ENCODE data around the gene ZP2.
"Not testable (repeated sequence)": the region's sequence is repeated elsewhere in the genome, so short reads cannot be mapped to it uniquely, and the experiment has no call there.

Gene ZP2
- 0 to 0.12 (median 0.04) reads per million in 4 donors for total RNA-seq

DNA sequence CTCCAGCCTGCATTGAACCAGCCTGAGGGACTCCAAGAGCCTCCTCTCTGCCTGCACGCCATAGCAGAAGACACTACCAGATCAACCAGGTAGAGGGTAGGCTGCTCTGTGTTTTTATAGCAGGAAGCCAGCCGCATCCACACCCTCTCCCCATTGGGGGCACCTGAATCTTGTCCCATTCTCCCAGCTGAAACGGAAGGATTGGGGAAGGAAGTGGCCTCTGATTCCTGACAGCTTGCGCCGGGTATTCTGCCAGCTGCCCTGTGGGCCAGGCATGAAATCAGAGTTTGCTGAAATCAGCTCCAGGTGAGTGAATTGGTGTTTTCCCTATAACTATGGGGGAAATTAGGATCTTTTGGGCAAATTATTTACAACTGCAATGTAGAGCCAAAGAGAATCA, at the start of gene ZP2:
Gene ZP2 (minus strand): TSS at position 89 of the 400 bp plus-strand sequence. CDS start 27 bp downstream, at position 62.
- no peak for DNase-seq

DNA sequence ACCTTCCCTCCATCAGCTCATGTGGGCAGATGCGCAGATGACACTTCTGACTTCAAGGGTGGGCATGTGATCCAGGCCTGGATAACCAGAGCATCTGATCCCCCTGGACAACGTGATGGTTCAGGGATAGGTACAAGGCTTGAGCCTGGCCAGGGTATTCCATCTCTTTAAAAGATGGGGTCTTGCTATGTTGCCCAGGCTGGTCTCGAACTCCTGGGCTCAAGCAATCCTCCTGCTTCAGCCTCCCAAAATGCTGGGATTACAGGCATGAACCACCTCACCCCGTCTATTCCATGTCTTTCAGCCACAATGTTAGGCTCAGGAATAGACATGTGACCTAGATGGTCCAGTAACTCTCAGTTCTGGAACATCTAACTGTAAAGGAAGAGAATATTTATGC, 45.9 kb upstream of the ZP2 start:
- no peak for DNase-seq

DNA sequence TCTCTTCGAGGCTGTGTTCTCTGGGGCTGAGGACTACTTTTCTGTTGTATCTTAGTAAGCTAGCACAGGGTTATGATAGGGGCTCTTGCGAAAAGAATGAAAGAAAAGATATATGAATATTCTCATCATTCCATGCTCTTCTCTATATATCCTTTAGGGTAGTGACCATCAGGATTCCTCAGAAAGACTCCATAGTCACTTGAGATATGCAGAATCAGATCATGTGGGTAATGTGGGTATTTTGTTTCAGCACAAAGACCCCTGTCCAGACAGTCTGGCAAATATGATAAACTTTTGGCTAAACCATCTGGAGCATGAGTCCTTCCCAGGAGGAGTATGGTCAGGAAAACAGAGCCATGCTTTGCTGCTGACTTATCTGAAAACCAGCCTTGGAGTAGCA, 45.3 kb upstream of the ZP2 start:
- no peak for DNase-seq

DNA sequence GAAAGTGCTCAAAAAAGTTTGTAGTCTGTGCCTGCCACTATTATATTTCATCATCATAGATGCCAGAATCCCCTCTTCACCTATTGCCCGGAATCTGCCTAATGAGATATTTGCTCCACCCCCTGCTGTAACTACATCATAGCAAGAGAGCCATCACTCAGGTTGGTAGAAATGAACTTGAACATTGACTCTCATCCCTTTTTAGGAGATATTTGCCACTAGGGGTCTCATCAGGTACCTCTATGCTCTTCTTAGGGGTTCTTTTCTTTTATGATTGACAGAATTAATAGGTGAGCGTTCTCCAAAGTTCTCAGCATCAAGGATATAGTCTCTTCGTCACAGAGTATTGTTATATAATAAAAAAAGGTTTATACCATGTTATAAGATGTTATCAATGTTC, 42.1 kb upstream of the ZP2 start:
- DNase-seq = no peak

DNA sequence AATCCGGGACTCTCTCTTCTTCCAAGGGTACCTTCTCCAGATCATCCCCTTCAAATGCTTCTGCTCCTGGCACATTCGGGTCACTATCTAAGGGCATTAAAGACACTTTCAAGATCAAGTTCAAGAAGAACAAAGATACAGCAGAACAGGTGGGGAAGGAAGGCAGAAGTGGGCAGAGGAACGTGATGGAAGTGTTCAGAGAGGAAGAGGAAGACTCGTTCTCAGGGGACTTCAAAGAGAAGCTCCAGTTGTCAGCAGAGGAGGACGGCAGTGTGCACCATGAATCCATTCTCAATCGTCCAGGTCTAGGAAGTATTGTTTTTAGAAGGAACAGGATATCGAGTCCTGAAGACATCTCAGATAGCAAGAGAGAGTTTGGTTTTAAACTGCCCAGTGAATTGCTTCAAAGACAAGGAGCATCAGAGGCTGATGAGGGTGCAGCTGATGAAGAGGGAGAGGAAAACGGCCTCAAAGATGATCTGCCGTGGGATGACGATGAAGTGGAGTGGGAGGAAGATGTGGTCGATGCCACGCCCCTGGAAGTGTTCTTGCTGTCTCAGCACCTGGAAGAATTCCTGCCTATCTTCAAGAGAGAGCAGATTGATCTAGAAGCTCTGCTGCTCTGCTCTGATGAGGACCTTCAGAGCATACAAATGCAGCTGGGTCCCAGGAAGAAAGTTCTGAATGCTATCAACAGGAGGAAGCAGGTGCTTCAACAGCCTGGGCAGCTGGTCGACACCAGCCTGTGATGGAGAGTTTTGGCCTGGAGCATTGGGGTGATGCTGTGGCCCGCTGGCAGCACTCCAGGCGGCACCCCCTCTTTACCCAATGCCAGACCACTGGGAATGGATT, 38.9 kb upstream of the ZP2 start:
- no peak for DNase-seq

DNA sequence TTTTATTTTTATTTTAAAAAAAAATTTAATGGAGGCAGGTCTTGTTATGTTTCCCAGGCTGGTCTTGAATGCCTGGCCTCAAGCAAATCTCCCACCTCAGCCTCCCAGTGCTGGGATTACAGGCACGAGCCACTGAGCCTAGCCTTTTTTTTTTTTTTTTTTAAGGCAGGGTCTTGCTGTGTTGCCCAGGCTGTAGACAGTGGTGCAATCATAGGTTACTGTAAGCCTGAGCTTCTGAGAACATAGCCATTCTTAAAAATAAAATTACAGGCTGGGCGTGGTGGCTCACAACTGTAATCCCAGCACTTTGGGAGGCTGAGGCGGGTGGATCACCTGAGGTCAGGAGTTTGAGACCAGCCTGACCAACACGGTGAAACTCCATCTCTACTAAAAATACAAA, 36.8 kb upstream of the ZP2 start:
- DNase-seq = not testable (repeated sequence)

DNA sequence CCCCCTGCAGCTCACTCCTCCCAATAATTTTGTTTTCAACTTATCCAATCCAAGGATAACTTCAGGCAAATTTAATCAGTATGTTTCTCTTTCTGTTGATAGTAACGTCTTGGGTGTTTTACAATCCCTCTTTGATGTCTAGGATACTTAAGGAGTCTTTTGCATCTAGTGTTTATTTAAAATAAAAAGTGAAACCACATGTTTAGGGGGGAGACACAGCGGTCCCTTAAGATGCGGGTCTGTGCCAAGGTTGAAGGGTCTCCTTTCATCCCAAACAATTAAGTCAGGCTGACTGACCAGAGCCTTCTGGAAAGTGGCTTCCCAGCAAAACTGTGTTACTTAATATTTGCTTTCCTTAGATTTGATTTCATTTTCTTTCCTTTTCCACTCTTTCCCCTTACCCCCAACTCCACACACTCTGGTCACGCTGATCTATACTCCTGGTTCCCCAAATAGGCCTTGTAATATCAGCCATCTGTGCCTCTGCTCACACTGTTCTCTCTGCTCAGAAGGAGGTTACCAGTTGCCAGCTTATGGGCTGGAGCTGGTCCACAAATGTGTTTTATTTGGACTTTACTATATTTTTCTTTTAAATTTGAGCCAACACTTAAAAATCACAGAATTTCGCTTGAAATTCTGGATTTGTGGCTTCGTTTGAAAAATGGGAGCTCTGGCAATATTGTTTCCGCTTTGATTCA, 33.3 kb upstream of the ZP2 start:
- no peak for DNase-seq

DNA sequence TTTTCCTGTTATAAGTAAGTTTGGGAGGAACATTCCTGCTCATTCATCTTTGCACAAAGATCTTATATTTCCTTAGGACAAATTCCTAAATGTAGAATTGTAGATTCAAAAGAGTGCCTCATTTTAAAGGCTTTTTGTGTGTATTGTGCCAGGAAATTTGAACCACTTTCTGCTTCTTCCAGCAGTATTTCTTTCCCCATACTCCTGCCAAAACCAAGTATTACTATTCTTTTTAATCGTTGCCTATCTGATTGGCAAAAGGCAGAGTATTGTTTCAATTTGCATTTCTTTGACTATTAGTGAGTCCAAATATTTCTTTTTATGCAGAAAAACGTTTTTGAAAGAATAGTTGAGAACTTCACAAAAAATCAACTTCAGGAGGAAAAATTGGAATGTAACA, 31.4 kb upstream of the ZP2 start:
- DNase-seq = no peak

DNA sequence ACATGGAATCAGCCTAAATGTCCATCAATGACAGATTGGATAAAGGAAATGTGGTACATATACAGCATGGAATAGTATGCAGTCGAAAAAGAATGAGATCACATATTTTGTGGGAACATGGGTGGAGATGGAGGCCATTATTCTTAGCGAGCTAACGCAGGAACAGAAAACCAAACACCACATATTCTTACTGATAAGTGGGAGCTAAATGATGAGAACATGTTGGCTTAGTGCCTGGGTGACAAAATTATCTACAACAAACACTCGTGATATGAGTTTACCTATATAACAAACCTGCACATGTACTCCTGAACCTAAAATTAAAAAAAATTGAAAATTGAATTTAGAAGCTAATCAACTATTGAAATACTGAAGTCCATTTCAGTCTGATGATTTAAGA, 28.3 kb upstream of the ZP2 start:
- DNase-seq = no peak

DNA sequence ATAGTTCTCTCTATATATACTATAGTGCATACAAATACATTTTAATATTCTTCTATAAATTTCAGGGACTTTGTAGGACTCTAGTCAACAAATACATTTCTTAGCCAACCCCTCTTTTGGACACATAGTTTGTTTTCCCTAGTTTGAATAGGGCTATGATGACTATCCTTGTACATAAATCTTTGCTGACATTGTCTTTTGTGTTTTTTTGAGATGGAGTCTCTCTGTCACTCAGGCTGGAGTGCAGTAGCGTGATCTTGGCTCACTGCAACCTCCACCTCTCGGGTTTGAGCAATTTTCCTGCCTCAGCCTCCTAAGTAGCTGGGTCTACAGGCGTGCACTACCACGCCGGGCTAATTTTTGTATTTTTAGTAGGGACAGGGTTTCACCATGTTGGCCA, 25.5 kb upstream of the ZP2 start:
- DNase-seq = no peak

DNA sequence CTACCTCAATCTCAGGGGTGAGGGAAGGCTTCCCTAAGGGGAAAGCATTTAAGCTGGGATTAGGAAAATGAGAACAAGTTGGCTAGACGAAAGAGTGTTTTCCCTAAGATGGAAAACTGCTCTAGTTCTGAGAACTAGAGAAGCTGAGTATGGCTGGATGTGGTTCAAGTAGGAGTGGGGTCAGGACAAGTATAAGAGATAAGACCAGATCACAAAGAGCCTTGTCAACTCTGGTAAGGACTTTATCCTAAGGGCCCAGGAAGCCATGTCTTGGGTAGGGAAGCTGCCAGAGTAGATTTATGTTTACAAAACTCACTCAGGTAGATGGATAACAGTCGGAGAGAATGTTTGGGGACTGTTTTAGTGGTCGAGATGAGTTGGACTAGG, 23.8 kb upstream of the ZP2 start:
- DNase-seq = no peak

DNA sequence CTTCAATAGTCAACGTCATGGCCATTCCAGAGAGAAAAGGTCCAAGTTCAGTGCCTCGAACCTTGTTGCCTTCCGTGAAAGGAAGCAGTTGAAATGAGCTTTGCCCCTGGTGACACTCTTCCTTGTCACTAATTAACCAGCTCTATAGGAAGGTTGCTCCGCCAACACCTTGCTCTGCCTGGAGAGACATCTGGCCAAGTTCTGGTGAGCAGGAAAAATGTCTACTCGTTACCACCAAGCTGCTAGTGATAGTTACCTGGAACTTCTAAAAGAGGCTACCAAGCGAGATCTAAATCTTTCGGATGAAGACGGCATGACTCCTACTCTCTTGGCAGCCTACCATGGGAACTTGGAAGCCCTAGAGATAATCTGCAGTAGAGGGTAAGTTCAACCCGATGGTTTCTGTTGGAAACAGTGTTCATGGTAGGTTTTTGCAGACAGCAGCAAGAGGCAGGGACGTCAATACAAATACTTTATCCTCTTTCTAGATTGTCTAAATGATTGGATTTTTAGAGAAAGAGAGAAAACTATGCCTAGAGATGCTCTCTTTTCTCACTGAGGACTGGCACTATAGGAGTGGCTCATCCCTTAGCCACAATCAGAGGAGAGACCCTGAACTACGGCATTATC, 22.3 kb upstream of the ZP2 start, which contains the start of gene ANKS4B:
Gene ANKS4B (plus strand): TSS at position 179 of the 630 bp plus-strand sequence. CDS start 39 bp downstream, at position 218.
- no peak for DNase-seq

DNA sequence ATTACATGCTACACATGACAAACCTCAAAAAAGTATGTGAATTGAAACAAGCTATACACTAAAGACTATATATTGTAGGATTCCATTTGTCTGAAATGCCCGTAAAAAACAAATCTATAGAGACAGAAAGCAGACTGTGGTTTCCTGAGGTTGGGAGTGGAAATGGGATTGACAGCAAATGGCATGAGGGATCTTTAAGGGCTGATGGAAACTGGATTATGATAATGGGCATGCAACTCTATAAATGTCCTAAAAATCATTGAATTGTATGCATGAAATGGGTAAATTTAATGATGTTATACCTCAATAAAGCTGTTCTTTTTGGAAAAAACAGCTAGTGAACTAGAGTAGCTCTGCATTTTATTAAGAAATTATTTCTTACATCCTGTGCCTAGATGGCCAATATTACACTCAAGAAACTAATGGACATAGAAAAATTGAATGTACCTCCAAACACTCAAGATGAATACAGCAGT, 21.7 kb upstream of the ZP2 start:
- no peak for DNase-seq

DNA sequence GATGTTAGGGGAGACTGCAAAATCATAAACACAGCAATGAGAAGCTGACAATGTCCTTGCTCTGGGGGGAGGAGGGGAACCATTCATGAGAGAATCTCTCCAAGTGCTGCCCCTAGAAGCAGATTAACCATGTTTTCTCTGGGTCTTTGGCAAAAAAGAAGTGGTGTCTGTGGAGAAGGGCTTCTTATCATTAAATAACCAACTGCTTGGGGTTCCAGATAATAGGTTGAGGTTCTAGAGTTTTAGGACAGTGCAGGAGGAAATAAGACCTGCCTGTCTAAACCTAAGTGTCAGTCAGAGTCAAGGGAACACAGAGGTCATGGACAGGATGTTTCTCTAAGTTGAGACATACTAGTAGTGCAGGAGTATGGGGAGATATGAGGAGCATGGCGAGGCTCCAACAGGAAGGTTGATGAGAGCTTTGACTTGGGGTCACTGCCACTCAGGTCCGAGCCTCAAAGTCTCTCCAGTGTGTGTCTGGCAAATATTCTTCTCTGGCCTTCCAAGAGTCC, 17.0 kb upstream of the ZP2 start:
- no peak for DNase-seq

DNA sequence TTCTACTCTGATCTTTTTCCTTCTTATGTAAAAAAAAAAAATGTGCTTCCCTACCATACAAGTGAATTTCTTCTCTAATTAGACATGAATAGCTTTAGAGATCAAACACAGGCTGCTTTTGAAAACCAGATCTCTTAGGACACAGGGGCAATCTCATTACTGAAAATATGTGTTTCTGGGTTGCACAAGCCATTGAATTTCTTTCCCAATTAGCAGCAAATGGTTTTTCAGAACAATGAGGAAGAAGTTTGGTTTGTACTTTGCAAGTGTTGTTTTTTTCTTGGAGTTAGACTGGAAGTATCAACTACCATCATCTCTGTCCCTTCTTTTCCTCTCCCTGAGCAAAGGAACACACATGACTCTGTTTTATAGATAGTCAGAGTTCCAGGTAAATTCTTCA, 16.5 kb upstream of the ZP2 start:
- no peak for DNase-seq

DNA sequence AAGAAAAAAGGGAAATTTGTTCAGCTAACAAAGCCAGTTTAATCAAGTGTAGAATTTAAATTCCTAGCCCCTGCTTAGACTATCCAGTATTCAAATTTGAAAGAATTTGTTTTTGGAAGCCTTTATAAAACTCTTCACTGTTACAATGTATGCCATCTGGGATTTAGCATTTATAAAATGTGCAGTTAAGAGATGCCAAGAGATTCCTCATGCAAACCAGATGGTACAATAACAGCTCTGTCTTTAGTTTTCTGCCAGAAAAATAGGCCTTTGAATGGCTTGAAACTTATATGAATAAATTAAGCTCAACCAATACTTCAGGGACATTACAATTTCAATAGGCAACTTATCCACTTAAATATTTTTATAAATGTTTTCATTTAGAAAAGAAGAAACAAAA, 15.4 kb upstream of the ZP2 start:
- no peak for DNase-seq

DNA sequence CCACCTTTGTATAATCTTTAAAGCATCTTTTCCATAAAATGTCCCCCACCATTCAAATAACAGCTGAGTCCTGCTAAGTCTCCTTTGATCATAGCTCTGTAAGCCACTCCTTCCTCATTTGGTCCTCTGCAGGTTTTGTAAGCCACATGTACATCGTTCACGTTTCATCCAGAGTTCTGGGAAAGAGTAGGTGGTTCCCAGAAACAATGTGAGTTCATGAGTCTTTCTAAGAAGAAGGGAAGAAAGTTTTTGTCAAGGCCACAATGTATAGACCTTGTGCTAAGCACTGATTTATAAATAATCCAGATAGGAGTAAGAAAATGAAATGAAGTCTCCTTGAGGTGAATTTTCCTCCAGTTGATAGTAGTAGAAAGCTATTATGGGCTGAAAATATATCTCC, 13.4 kb upstream of the ZP2 start:
- peak in 1 of 5 donors; percentile 69 for DNase-seq

DNA sequence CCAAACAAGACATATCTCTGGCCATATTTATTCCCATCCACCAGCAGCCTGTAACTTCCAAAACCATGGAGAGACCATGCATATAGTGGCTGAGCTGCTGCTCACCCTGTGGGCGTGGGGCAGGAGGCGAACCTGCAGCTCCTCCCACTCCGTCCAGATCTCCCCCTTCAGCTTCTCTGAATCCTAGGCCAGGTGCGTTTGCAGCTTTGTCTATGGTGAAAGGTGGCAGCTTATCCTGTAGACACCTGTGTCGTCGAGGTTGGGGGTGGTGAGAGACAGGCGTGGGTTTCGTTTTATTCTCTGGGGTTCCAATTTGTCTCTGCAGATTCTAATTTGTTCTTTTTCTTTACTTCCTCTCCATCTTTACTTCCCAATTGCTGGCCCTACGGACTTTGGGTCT, 12.4 kb upstream of the ZP2 start:
- DNase-seq = no peak

DNA sequence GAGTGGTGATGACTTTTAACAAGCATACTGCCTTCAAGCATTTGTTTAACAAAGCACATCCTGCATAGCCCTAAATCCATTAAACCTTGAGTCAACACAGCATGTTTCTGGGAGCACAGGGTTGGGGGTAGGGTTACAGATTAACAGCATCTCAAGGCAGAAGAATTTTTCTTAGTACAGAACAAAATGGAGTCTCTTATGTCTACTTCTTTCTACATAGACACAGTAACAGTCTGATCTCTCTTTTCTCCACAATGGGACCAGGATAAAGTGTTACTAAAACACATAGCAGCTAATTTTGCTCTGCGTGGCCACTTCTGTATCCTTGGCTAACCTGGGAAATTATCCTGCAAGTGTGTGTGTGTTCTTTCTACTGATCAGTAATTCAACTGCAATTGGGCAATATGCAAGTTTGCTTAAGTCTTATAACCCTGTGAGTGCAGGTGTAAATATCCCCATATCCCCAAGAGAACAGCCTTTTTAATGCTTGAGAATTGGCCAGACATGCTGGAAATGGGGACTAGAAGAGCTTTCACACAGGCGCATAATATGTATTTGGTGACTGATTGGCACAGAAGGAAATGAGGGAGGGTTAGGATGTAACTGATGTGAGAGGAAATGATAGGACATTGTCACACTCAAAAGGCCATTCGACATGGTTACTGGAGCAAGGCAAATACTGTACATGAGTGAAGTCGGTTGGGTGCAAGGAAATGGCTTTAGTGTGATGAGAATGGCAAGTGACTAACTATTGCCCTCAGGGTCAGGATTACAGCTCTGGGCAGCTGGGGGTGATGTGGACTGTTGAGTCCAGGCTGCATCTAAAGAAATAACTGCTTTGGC, 11.3 kb upstream of the ZP2 start:
- no peak for DNase-seq

DNA sequence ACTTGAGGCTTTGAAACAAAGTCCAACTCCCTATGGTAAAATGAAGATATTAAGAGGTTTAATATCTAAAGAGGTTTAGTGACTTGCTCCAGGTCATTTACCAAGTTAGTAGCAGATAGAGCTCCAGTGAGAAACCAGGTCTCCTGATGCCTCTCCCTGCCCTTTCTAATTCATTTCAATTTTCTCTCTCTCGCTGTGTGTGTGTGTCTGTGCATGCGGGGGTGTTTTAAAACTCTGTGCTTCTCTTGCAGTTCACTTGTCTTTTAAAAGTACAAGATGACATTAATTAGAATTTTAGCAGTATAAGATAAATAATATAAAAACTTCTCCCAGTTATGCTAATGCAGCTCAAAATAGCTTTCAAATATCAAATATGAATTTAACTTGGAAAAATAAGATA, 8.2 kb upstream of the ZP2 start:
- DNase-seq = no peak

DNA sequence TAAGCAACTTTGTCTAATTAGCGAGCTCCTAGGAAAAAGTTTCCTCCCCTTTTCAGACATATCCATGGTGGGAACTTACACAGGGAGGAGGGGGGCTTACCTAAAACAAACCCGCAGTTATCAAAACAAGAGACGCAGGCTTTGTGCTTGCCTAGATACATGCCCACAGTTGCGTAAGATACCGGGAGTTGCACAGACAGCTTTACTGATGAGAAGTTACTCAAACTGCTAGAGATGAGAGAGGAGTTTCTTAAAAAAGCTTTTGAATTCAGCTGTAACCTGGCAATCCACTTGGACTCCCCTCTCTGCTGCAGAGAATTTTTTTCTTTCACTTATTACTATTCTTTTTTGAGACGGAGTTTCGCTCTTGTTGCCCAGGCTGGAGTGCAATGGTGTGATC, 6.8 kb upstream of the ZP2 start:
- no peak for DNase-seq

DNA sequence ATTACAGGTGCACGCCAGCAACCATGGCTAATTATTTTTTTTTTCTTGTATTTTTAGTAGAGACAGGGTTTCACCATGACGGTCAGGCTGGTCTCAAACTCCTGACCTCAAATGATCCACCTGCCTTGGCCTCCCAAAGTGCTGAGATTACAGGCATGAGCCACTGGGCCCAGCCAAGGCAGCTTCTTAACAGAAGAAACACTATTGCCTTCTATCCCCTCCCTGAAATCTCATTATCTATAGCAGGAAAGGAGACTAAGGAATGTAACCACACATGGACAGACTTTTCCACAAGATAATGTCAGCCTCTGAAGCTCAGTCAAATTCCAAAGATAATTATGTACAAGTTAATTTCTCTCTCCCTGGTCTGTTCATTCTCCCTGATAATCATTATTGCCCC, 5.7 kb upstream of the ZP2 start:
- no peak for DNase-seq

Measured in T-helper 1 cell (primary cell).